Coronary artery (tissue), 2 donors: Measurements from ENCODE around the gene FIGLA.

Experiments
- DNase-seq: peaks from one replicate; pipeline ENCODE4 v3.0.0-alpha.2; 2017; ENCODE audit warnings: low spot score
- H3K27ac ChIP-seq, 2 donors: fragments of 200-600 bp; sonication (generic); one replicate each; pipeline ENCODE4 v1.5.1; 2016 to 2019
- H3K4me3 ChIP-seq: fragments of 200-600 bp; sonication (generic); 2 replicates; pipeline ENCODE4 v1.5.1; 2016; ENCODE audit warnings: mild to moderate bottlenecking, moderate library complexity
- TF ChIP-seq, protein P1 (sequence below): fragments of 200-600 bp; sonication (generic); IDR thresholded peaks from one replicate; pipeline ENCODE4 v1.5.1; 2019; ENCODE audit warnings: antibody characterized with exemption

Gene FIGLA

DNA sequence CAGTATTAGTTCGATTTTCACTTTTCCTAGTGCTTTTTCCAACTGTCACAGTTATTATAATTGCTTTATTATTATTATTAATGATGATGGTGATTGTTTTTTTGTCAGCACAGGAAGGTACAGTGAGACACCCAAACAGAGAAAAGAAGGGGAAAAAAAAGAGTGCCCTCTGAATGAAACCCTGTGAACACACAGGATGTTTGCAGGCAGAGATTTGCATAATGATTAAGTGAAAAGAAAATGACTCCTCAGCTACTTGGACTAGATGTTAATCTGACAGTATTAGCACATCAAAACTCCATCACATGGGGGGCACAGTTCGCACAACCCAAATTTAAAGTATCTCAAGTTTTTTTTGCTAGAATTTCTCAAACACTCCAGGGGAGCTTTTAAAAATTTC lies 55.4 kb downstream of the FIGLA start:
- Histone ChIP-seq H3K27ac (no peak overlapping the region), H3K4me3 (no peak overlapping the region)
- DNase-seq: no peak
- TF ChIP-seq, protein P1, sequence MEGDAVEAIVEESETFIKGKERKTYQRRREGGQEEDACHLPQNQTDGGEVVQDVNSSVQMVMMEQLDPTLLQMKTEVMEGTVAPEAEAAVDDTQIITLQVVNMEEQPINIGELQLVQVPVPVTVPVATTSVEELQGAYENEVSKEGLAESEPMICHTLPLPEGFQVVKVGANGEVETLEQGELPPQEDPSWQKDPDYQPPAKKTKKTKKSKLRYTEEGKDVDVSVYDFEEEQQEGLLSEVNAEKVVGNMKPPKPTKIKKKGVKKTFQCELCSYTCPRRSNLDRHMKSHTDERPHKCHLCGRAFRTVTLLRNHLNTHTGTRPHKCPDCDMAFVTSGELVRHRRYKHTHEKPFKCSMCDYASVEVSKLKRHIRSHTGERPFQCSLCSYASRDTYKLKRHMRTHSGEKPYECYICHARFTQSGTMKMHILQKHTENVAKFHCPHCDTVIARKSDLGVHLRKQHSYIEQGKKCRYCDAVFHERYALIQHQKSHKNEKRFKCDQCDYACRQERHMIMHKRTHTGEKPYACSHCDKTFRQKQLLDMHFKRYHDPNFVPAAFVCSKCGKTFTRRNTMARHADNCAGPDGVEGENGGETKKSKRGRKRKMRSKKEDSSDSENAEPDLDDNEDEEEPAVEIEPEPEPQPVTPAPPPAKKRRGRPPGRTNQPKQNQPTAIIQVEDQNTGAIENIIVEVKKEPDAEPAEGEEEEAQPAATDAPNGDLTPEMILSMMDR: no peak

DNA sequence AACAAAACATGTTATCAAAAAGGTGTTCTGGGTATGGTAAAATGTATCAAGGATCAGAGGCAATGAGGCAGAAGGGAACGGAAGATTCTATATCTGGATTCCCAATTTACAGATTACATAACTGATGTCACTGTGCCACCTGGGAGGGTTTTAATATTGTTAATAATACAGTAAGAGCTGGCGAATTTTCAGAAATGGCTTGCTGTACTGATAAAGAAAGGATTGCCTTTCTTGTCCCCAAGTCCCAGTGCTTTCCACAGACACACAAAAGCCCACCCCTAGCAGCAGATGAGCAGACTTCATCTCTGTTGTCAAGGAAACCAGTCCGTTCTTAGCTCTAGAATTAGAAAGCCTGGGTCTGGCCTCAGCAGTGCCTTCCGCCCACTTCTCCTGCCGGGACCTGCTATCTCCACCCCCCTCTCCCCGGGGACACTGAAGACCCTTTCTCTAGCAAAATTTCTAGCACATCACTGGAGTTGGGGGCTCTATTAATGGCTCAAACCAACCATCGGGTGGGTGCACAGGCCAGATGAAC lies 56.7 kb downstream of the FIGLA start:
- no peak for DNase-seq
- TF ChIP-seq, protein P1: no peak
- no peak overlapping the region for H3K27ac ChIP-seq
- H3K4me3 ChIP-seq: no peak overlapping the region

GRCh38 chr2:70732766-70733645 lies 57.4 kb downstream of the FIGLA start:
- Histone ChIP-seq H3K4me3 (no peak overlapping the region), H3K27ac (no peak overlapping the region)
- TF ChIP-seq, protein P1: no peak
- no peak for DNase-seq

DNA sequence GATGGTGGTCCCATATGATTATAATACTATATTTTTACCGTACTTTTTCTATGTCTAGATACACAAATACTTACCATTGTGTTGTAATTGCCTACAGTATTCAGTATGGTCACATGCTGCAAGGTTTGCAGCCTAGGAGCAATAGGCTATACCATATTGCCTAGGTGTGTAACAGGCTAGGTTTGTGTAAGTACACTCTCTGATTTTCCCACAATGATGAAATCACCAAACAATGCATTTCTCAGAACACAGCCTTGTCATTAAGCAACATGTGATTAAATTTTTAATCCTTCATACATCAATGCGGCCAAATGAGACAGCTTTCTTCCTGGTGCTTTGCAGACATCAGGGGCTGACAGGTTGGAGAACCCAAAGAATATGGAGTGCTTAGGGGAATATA lies 59.7 kb downstream of the FIGLA start:
- H3K27ac ChIP-seq: no peak overlapping the region
- TF ChIP-seq, protein P1: no peak

DNA sequence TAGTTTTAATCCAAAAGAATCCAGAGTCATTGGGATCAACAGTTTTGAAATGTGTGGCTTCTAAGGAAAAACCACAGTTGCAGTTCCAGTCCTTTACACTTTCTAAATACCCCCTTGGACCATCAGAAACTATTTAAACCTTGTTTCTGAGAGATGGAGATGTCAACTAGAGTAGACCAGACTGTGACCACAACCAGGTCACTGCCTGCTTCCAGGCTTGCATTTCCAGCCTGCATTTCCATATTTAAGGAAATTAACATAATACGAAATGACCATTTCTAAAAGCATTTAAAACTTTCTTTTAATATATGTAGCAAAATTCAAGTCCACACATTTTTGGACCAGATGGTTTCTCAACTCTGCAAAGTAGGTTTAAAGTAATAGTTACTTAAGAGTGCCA lies 60.8 kb downstream of the FIGLA start:
- DNase-seq: no peak
- no peak overlapping the region for H3K27ac ChIP-seq
- TF ChIP-seq, protein P1: no peak
- no peak overlapping the region for H3K4me3 ChIP-seq

More for the DNA sequence above, 59.7 kb downstream of the FIGLA start:
- H3K4me3 ChIP-seq: no peak overlapping the region
- DNase-seq: no peak

DNA sequence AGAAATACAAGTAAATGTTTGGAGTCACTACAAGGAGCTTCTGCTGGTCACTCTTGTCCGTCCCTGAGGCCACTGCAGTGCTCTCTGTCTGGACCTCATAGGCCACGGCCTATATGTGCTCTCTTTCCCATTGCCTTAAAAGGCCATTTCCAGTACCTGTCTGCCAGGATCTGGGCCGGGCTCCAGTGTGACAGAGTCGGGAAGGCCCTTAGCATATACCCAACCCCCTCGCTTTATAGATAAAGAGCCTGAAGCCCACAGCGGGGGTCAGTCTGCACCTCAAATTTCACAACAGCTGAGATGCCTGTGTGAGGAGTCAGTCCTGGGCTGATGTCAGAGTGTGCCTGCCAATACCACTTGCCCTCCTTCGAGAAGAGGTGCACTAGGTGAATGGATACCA lies 62.3 kb downstream of the FIGLA start:
- no peak for DNase-seq
- Histone ChIP-seq H3K4me3 (no peak overlapping the region), H3K27ac (no peak overlapping the region)
- TF ChIP-seq, protein P1: no peak
